ENCODE data around the gene SLC7A6OS.

DNA sequence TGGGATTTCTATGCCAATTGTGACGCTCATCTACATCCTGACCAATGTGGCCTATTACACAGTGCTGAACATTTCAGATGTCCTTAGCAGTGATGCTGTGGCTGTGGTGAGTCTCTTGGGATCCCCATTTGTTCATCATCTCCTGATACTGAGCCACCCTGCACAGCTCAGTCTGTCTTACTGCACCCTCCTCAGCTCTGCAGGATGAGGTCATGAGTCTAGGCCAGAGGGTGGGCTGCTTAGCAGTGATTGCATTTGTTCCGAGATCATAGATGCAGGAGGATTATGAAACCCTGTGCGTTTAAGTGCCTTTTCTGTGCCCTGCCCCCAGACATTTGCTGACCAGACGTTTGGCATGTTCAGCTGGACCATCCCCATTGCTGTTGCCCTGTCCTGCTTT, 19.5 kb downstream of the SLC7A6OS start:
- TF ChIP-seq CREB1 (CRISPR knock-in tag; IDR thresholded peaks at IDR 0.05; ENCODE audit: low read depth): no peak
- TF ChIP-seq, protein P1, sequence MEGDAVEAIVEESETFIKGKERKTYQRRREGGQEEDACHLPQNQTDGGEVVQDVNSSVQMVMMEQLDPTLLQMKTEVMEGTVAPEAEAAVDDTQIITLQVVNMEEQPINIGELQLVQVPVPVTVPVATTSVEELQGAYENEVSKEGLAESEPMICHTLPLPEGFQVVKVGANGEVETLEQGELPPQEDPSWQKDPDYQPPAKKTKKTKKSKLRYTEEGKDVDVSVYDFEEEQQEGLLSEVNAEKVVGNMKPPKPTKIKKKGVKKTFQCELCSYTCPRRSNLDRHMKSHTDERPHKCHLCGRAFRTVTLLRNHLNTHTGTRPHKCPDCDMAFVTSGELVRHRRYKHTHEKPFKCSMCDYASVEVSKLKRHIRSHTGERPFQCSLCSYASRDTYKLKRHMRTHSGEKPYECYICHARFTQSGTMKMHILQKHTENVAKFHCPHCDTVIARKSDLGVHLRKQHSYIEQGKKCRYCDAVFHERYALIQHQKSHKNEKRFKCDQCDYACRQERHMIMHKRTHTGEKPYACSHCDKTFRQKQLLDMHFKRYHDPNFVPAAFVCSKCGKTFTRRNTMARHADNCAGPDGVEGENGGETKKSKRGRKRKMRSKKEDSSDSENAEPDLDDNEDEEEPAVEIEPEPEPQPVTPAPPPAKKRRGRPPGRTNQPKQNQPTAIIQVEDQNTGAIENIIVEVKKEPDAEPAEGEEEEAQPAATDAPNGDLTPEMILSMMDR (conservative IDR thresholded peaks at IDR 0.05; ENCODE audit: low read depth in 2 of 2): no peak
